SK-N-SH (cell line): Measurements from ENCODE around the gene TMEM123.

Source experiments
- EP300 ChIP-seq, 2 experiments: IDR thresholded peaks; 2 replicates each; pipeline versions ENCODE4 v1.4.0 to v1.6.1; 2012; ENCODE audit warnings: borderline replicate concordance in 1 of 2, low read depth in 1 of 2, low read length in 1 of 2
- EZH2phosphoT487 ChIP-seq: fragments of 200-600 bp; sonication (generic); IDR thresholded peaks from 2 replicates; pipeline ENCODE4 v1.6.1; 2017; ENCODE audit warnings: low read depth, mixed run types, mild to moderate bottlenecking, antibody characterized with exemption, moderate library complexity, borderline replicate concordance
- GATA2 ChIP-seq: sonication (generic); formaldehyde crosslinking; IDR thresholded peaks from 2 replicates; pipeline ENCODE4 v1.5.0; 2020; ENCODE audit warnings: mild to moderate bottlenecking, missing genetic modification reagents
- POLR2AphosphoS5 ChIP-seq: IDR thresholded peaks from 2 replicates; pipeline ENCODE4 v1.6.1; 2012; ENCODE audit warnings: low read depth, low read length
- SMC3 ChIP-seq: IDR thresholded peaks from 2 replicates; pipeline ENCODE4 v1.6.1; 2012; ENCODE audit warnings: low read depth, low read length, improper control_type of control experiment
- TAF1 ChIP-seq: IDR thresholded peaks from 2 replicates; pipeline ENCODE4 v1.6.1; 2012; ENCODE audit warnings: low read depth, mild to moderate bottlenecking, low read length, moderate library complexity, borderline replicate concordance
- YY1 ChIP-seq: IDR thresholded peaks from 2 replicates; pipeline ENCODE4 v1.4.0; 2012; ENCODE audit warnings: low read depth, mild to moderate bottlenecking
- TF ChIP-seq, protein P1 (sequence below): fragments of 200-600 bp; sonication (generic); IDR thresholded peaks from 2 replicates; pipeline ENCODE4 v1.6.1; 2017; ENCODE audit warnings: antibody characterized with exemption, mild to moderate bottlenecking, moderate library complexity
- TF ChIP-seq, protein P2 (sequence below): IDR thresholded peaks from 2 replicates; pipeline ENCODE4 v1.6.1; 2012; ENCODE audit warnings: mild to moderate bottlenecking, low read depth, low read length, moderate library complexity
- TF ChIP-seq, protein P3 (sequence below): IDR thresholded peaks from 2 replicates; pipeline ENCODE4 v1.4.0; 2012; ENCODE audit warnings: low read depth, borderline replicate concordance

DNA sequence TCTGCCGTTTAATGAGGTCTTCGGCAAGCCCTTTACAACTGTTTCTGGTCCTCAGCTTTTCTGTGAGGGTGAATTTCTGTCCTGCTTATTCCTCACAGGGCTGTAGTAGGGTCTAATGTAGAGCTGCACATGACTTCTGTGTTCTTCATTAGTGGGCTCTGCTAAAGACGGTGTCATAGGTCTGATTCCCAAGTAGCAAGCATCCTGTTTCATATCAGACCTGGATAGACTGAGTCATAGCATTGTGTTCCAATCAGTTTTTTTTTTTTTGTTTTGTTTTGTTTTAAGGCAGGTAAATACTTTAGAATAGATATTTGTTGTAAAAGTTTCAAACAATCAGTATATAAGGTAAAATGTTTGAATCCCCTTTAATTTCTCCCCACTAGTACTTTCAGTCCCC is 70.2 kb downstream of the TMEM123 start:
- TF ChIP-seq, protein P1, sequence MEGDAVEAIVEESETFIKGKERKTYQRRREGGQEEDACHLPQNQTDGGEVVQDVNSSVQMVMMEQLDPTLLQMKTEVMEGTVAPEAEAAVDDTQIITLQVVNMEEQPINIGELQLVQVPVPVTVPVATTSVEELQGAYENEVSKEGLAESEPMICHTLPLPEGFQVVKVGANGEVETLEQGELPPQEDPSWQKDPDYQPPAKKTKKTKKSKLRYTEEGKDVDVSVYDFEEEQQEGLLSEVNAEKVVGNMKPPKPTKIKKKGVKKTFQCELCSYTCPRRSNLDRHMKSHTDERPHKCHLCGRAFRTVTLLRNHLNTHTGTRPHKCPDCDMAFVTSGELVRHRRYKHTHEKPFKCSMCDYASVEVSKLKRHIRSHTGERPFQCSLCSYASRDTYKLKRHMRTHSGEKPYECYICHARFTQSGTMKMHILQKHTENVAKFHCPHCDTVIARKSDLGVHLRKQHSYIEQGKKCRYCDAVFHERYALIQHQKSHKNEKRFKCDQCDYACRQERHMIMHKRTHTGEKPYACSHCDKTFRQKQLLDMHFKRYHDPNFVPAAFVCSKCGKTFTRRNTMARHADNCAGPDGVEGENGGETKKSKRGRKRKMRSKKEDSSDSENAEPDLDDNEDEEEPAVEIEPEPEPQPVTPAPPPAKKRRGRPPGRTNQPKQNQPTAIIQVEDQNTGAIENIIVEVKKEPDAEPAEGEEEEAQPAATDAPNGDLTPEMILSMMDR = no peak
- no peak for TF ChIP-seq EP300 (IDR thresholded peaks at IDR 0.05; ENCODE audit: borderline replicate concordance in 1 of 2, low read depth in 1 of 2, low read length in 1 of 2)
- no peak for TF ChIP-seq YY1
- TF ChIP-seq TAF1 = no peak
- TF ChIP-seq SMC3 = no peak
- TF ChIP-seq, protein P2, sequence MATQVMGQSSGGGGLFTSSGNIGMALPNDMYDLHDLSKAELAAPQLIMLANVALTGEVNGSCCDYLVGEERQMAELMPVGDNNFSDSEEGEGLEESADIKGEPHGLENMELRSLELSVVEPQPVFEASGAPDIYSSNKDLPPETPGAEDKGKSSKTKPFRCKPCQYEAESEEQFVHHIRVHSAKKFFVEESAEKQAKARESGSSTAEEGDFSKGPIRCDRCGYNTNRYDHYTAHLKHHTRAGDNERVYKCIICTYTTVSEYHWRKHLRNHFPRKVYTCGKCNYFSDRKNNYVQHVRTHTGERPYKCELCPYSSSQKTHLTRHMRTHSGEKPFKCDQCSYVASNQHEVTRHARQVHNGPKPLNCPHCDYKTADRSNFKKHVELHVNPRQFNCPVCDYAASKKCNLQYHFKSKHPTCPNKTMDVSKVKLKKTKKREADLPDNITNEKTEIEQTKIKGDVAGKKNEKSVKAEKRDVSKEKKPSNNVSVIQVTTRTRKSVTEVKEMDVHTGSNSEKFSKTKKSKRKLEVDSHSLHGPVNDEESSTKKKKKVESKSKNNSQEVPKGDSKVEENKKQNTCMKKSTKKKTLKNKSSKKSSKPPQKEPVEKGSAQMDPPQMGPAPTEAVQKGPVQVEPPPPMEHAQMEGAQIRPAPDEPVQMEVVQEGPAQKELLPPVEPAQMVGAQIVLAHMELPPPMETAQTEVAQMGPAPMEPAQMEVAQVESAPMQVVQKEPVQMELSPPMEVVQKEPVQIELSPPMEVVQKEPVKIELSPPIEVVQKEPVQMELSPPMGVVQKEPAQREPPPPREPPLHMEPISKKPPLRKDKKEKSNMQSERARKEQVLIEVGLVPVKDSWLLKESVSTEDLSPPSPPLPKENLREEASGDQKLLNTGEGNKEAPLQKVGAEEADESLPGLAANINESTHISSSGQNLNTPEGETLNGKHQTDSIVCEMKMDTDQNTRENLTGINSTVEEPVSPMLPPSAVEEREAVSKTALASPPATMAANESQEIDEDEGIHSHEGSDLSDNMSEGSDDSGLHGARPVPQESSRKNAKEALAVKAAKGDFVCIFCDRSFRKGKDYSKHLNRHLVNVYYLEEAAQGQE = no peak
- TF ChIP-seq, protein P3, sequence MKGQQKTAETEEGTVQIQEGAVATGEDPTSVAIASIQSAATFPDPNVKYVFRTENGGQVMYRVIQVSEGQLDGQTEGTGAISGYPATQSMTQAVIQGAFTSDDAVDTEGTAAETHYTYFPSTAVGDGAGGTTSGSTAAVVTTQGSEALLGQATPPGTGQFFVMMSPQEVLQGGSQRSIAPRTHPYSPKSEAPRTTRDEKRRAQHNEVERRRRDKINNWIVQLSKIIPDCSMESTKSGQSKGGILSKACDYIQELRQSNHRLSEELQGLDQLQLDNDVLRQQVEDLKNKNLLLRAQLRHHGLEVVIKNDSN = no peak
- TF ChIP-seq EZH2phosphoT487 = no peak
- no peak for TF ChIP-seq POLR2AphosphoS5
- no peak for TF ChIP-seq GATA2 (CRISPR knock-in tag)
